ENCODE data around the gene METTL26. TPM values are rescaled to one million over a fixed set of nuclear protein-coding genes. Genes with fewer than 3 reads are reported as not detected.

Gene METTL26
- total and polyA plus RNA-seq, 2 of the 8 experiments (the other 6 are each of a cell fraction or from before 2014, with no cell fraction given), result 100 to 186 TPM

DNA sequence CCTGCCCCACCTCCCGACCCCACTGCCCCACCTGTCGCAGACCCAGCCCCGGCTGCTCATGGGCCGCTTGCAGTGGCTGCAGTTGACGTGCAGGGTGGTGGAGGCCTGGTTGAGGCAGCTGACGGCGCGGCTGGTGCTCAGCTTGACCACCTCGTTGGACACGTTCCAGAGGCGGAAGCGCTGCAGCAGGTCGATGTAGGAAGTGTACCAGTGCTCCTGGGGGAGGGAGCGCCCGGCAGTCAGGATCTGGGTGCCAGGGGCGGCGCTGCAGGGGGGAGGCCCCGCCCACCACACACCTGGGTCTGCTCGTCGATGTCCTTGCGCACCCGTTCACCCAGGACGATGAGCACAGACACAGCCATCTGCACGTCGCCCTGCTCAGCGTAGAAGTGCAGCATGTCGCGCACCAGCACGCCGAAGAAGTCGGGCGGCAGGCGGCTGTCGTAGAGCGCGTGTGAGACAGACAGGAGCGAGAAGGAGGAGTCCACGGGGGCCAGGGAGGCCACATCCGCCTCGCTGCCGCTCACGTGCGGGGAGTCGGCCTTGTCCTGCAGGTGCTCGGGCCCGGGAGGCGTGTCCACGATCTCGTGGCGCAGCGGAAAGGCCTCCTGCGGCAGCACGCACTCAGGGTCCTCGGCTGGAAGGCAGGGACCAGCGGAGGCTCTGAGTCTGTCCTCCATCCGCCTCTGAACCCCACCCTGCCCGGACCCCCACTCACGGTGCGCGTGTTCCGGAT is 49.0 kb upstream of the METTL26 start:
- H3K9me3 ChIP-seq (ENCODE audit: insufficient read depth in 2 of 2, low read depth in 1 of 2, low read length in 1 of 2), result no peaks in the 10 kb centered on the region
- no peak overlapping the region for H3K4me3 ChIP-seq (ENCODE audit: extremely low read depth in 1 of 4, insufficient read depth in 2 of 4, low read depth in 3 of 4, low read length in 4 of 4)
- CTCF ChIA-PET (ENCODE audit: partially characterized antibody), result interaction anchor here (0.9 to 6.0 kb wide), 8 partner anchors 10 to 314 kb away, joined by 3 to 75 read pairs (median 4); partner anchors contain the start of genes RHBDL1 and RHOT2

More for the DNA sequence above, 49.0 kb upstream of the METTL26 start:
- DNase-seq (ENCODE audit: low read depth in 1 of 2, low spot score in 2 of 2) (no peak), FAIRE-seq (no peak)
- no peak overlapping the region for H3K56ac ChIP-seq (replicated peaks; ENCODE audit: insufficient read length, low read depth, low read length)
- peak overlapping the region; percentile 68; the same call in 1 of the 2 replicates for H2BK5ac ChIP-seq (ENCODE audit: low read depth, low read length)
- no peak overlapping the region for H2BK15ac ChIP-seq (ENCODE audit: low read length)
- no peak overlapping the region; the same call in 1 of the 2 replicates for H2AK5ac ChIP-seq (ENCODE audit: low read depth, low read length)
- no peaks in the 10 kb centered on the region; a peak in 1 of 7 replicates for H3K27me3 ChIP-seq (replicated peaks in 1 of 4; ENCODE audit: control insufficient read depth in 3 of 4, extremely low read depth in 1 of 4, insufficient read depth in 3 of 4, low read length in 3 of 4)
- H2BK12ac ChIP-seq (ENCODE audit: low read depth, low read length), result no peak overlapping the region
- H3K4me1 ChIP-seq (replicated peaks in 1 of 4; ENCODE audit: control insufficient read depth in 3 of 4, insufficient read depth in 4 of 4, low read length in 3 of 4), result peaks cover 0 to 23% (median 16%) of the 10 kb centered on the region in 4 experiments; a peak in 5 of 7 replicates
- H3K23ac ChIP-seq (ENCODE audit: insufficient read length), result no peak overlapping the region
- no peak overlapping the region for H2BK20ac ChIP-seq (ENCODE audit: low read length)
- H4K20me1 ChIP-seq (replicated peaks in 1 of 2; ENCODE audit: control insufficient read depth in 1 of 2, insufficient read depth in 2 of 2, low read length in 2 of 2), result peaks cover 4 to 35% of the 10 kb centered on the region in 2 experiments
- TF ChIP-seq EZH2 (IDR thresholded peaks at IDR 0.05; ENCODE audit: low read depth, low read length, severe bottlenecking) (no peak), CBX8 (IDR thresholded peaks at IDR 0.05; ENCODE audit: borderline replicate concordance, low read depth, low read length) (no peak)
- H3K9ac ChIP-seq (replicated peaks in 1 of 4; ENCODE audit: extremely low read depth in 1 of 4, low read depth in 3 of 4, low read length in 3 of 4), result no peak overlapping the region
- H3K14ac ChIP-seq (ENCODE audit: insufficient read length), result no peak overlapping the region
- H4K91ac ChIP-seq (replicated peaks; ENCODE audit: insufficient read length, low read length), result no peak overlapping the region
- peaks cover 10% of the 10 kb centered on the region for H3K79me1 ChIP-seq (ENCODE audit: low read depth, low read length)
- peaks cover 0 to 12% of the 10 kb centered on the region in 2 experiments; a peak in 1 of 4 replicates for H3K79me2 ChIP-seq (ENCODE audit: control insufficient read depth in 1 of 2, insufficient read depth in 2 of 2, low read length in 2 of 2)
- peaks cover 4 to 28% (median 15%) of the 10 kb centered on the region in 4 experiments; a peak in 7 of 8 replicates for H3K36me3 ChIP-seq (ENCODE audit: control insufficient read depth in 2 of 4, insufficient read depth in 4 of 4, low read length in 3 of 4)
- peaks cover 17% of the 10 kb centered on the region for H3K23me2 ChIP-seq (ENCODE audit: low read depth, low read length)
- H4K5ac ChIP-seq (ENCODE audit: insufficient read length, low read depth, low read length), result no peak overlapping the region
- peak overlapping the region in 1 of 2 experiments; percentile 63; a peak in 1 of 4 replicates for H3K4me2 ChIP-seq (ENCODE audit: insufficient read depth in 1 of 2, low read depth in 2 of 2, low read length in 2 of 2)
- 94% methylated on average over 40 of the region's 61 CpGs; no CpG with 5 or more reads in 1 of the 2 experiments for WGBS, 2 experiments (ENCODE audit: extremely low coverage in 1 of 2, insufficient coverage in 1 of 2, insufficient read length in 1 of 2, insufficient replicate concordance in 2 of 2, low coverage in 1 of 2, low lambda C conversion rate in 2 of 2, missing lambda C conversion rate in 1 of 2)
- H4K8ac ChIP-seq (ENCODE audit: extremely low read depth, insufficient read depth, low read length), result peak overlapping the region; percentile 80
- no peak overlapping the region for H3K27ac ChIP-seq (ENCODE audit: low read depth, low read length)
- H2BK120ac ChIP-seq (replicated peaks; ENCODE audit: low read depth, low read length), result no peak overlapping the region
- POLR2A ChIA-PET (ENCODE audit: partially characterized antibody), result interaction anchor here (0.6 to 13.3 kb wide), 14 partner anchors 9 to 455 kb away, joined by 3 to 214 read pairs (median 5); partner anchors contain the start of genes ANTKMT, CHTF18, METRN and RHBDL1
- no peak overlapping the region for H3K18ac ChIP-seq (ENCODE audit: extremely low read depth, low read length)
- peak overlapping the region; percentile 85 for H3K4ac ChIP-seq (replicated peaks; ENCODE audit: insufficient read length, low read depth, low read length)
- no peak overlapping the region for H2AFZ ChIP-seq (ENCODE audit: low read length)

Data from H1 (cell line).